GM18507 (cell line): ENCODE data around the gene TRIM34.
"Not testable (repeated sequence)": the region's sequence is repeated elsewhere in the genome, so short reads cannot be mapped to it uniquely, and the experiment has no call there.

ENCODE experiments used
- DNase-seq: peaks from one replicate; pipeline ENCODE4 v3.0.0; 2011; ENCODE audit warnings: low read depth; ENCODE audit not compliant: insufficient read length; ENCODE audit errors: extremely low spot score
- FAIRE-seq: peaks from 2 replicates; lab custom pipeline; 2011; peaks lifted over from hg19 to GRCh38; lab: Jason Lieb, UNC

The TRIM34 gene

DNA sequence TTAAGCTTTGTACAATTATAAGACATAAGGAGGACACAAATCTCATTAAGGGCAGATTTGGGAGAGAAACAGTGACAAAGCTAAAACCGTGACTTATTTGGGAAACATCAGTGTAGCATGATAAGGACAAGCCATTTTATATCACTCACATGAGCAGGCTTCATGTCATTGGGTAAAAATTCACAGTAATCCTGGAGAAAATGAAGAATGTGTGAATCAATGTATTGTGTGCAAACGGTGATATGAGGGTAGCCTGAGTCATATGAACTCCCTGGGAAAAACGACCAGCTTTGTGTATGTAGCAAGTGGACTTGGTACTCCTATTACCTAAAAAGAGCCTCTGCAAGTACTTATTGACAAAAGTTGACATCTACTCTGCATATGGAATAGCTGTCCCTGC is 6.0 kb upstream of the TRIM34 start:
- DNase-seq (no peak), FAIRE-seq (no peak)

GRCh38 chr11:5620651-5621521 is 3.9 kb upstream of the TRIM34 start:
- FAIRE-seq (no peak), DNase-seq (no peak)

DNA sequence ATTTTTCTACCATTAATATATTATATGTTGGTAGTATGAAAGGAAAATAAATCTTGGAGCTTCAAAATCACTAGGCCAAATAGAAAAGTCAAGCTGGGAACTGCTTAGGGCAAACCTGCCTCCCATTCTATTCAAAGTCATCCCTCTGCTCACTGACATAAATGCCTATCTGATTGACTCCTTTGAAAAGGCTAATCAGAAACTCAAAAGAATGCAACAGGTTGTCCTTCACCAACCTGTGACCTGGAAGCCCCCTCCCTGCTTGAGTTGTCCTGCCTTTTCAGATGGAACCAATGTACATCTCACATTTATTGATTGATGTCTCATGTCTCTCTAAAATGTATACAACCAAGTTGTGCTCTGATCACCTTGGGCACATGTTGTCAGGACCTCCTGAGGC is 3.2 kb upstream of the TRIM34 start:
- no peak for FAIRE-seq
- no peak for DNase-seq

- no peak for DNase-seq
- no peak for FAIRE-seq
Measured at GRCh38 chr11:5622802-5623201, 2.0 kb upstream of the TRIM34 start.

GRCh38 chr11:5625281-5625680 is 480 bp downstream of the TRIM34 start:
- FAIRE-seq (peak; percentile 24), DNase-seq (no peak)

- FAIRE-seq, result no peak
- no peak for DNase-seq
Measured at GRCh38 chr11:5626196-5626595, 1.4 kb downstream of the TRIM34 start.

- DNase-seq (no peak), FAIRE-seq (peak; percentile 38)
Measured at GRCh38 chr11:5631417-5631816, 6.6 kb downstream of the TRIM34 start.

DNA sequence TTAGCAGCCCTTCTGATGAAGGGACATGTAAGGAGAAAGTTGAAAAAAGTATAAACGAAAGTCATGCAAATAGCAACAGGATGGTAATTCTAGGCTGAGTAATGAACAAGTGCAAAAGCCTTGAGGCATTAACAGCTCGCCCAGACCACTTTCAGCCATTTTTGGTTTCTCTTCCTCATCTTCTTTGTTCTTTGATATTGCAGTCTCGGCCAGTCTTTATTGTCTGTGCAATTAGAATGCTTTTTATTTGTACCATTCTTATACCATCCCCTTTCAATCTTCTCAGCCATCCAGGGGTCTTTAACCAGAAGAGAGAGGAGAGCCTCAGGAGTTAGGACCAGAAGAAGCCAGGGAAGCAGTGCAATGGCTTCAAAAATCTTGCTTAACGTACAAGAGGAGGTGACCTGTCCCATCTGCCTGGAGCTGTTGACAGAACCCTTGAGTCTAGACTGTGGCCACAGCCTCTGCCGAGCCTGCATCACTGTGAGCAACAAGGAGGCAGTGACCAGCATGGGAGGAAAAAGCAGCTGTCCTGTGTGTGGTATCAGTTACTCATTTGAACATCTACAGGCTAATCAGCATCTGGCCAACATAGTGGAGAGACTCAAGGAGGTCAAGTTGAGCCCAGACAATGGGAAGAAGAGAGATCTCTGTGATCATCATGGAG is 7.3 kb downstream of the TRIM34 start:
- peak; percentile 33 for DNase-seq
- peak; percentile 91 for FAIRE-seq

GRCh38 chr11:5639953-5640352 is 15.2 kb downstream of the TRIM34 start:
- FAIRE-seq (no peak), DNase-seq (no peak)

- DNase-seq, result no peak
- FAIRE-seq, result no peak
Measured at GRCh38 chr11:5643585-5643984, 18.8 kb downstream of the TRIM34 start.

DNA sequence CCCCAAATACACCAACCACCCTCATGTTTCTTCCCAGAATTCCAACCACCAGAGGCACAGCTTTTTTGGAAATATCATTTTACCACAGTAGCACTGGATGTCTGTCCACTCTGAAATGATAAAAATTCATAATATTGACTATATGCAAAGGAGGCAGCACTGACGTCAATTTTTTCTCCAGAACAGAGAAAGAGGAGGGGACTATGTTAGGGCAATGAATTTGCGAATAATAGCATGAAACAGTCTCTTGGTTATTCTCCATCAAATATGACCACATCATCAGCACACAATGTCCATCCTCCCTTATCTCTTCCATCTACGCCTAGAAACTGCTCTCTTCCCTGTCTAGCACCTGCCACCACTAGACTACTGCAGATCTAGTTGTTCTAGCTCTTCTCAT is 21.3 kb downstream of the TRIM34 start:
- no peak for FAIRE-seq
- DNase-seq, result no peak

GRCh38 chr11:5655474-5655873 is 30.7 kb downstream of the TRIM34 start:
- FAIRE-seq (no peak), DNase-seq (no peak)

DNA sequence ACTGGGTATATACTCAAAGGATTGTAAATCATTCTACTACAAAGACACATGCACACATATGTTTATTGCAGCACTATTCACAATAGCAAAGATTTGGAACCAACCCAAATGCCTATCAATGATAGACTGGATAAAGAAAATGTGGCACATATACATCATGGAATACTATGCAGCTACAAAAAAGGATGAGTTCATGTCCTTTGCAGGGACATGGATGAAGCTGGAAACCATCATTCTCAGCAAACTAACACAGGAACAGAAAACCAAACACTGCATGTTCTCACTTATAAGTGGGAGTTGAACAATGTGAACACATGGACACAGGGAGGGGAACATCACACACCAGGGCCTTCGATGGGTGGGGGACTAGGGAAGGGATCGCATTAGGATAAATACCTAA is 32.2 kb downstream of the TRIM34 start:
- FAIRE-seq, DNase-seq: not testable (repeated sequence)

GRCh38 chr11:5658318-5658717 is 33.5 kb downstream of the TRIM34 start:
- FAIRE-seq, result no peak
- DNase-seq, result no peak

DNA sequence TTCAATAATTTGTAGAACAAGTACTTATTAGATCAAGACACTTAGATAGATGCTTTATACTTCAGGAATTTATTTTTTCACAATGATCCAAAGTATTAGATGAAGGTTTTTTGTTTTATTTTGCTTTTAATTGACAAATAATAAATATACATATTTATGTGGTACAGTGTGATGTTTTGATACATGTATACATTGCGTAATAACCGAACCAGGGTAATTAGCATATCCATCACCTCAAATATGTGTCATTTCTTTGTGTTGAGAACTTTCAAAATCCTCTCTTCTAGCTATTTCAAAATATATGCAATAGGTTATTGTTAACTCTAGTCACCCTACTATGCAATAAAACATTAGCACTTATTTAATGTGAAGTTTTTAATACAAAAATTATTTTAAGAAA is 38.7 kb downstream of the TRIM34 start:
- DNase-seq (no peak), FAIRE-seq (no peak)

GRCh38 chr11:5665051-5665570 is 40.3 kb downstream of the TRIM34 start:
- no peak for DNase-seq
- no peak for FAIRE-seq

- DNase-seq (no peak), FAIRE-seq (no peak)
Measured at GRCh38 chr11:5665746-5666401, 41.1 kb downstream of the TRIM34 start.

- DNase-seq (no peak), FAIRE-seq (no peak)
Measured at GRCh38 chr11:5666402-5666793, 41.6 kb downstream of the TRIM34 start.

DNA sequence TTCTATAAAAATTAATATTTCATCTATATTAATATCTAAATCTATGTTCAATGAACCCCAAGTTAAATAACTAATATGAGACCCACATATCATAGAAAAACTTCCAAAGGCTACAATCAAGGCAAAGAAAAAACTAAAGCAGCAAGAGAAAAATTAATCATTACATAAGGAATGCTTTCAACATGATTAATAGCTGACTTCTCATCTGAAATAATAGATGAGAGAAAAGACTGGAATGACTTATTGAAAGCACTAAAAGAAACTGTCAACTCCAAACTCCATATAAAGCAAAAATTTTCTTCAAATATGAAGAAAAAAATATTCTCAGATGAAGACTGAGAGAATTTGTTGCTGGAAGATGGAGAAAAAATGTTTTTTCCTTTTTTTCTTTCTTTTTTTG is 47.0 kb downstream of the TRIM34 start:
- DNase-seq (no peak), FAIRE-seq (no peak)

GRCh38 chr11:5674391-5674790 is 49.6 kb downstream of the TRIM34 start:
- FAIRE-seq (no peak), DNase-seq (no peak)
